Neural cell (in vitro differentiated cells): ENCODE measurements around the gene YWHAQ. TPM values are rescaled to one million over a fixed set of nuclear protein-coding genes. Genes with fewer than 3 reads are reported as not detected.

Source experiments
- H2AFZ ChIP-seq: fragments of 200-600, 300-800 bp; sonication (generic), shearing (Covaris generic); 2 replicates; pipeline ENCODE4 v1.6.0; 2014; ENCODE audit warnings: low read depth, mild to moderate bottlenecking, antibody characterized with exemption, low read length, moderate library complexity
- H3F3A ChIP-seq: fragments of 200-600 bp; shearing (Covaris generic); 2 replicates; pipeline ENCODE4 v1.6.1; 2016; ENCODE audit warnings: mild to moderate bottlenecking, moderate library complexity, mixed read lengths, antibody characterized with exemption, low read length; ENCODE audit not compliant: insufficient read depth, poor library complexity, severe bottlenecking
- H3K27ac ChIP-seq: fragments of 200-600, 300-800 bp; sonication (generic), shearing (Covaris generic); 2 replicates; pipeline ENCODE4 v1.5.1; 2014; ENCODE audit warnings: mild to moderate bottlenecking, low read length, moderate library complexity
- H3K27me3 ChIP-seq: fragments of 300-800, 200-600 bp; sonication (generic), shearing (Covaris generic); 2 replicates; pipeline ENCODE4 v1.6.0; 2014; ENCODE audit warnings: mild to moderate bottlenecking, low read depth, low read length, moderate library complexity; ENCODE audit not compliant: insufficient read depth
- H3K36me3 ChIP-seq: fragments of 300-800, 200-600 bp; sonication (generic), shearing (Covaris generic); 2 replicates; pipeline ENCODE4 v1.5.1; 2014; ENCODE audit warnings: mild to moderate bottlenecking, antibody characterized with exemption, low read length, moderate library complexity; ENCODE audit not compliant: insufficient read depth
- H3K4me2 ChIP-seq: fragments of 300-800, 200-600 bp; sonication (generic), shearing (Covaris generic); 2 replicates; pipeline ENCODE4 v1.6.0; 2014; ENCODE audit warnings: mild to moderate bottlenecking, low read length
- H3K4me3 ChIP-seq: fragments of 300-800, 200-600 bp; sonication (generic), shearing (Covaris generic); 2 replicates; pipeline ENCODE4 v1.5.1; 2014; ENCODE audit warnings: mild to moderate bottlenecking, low read length, moderate library complexity
- H3K79me2 ChIP-seq: fragments of 200-600 bp; shearing (Covaris generic); replicated peaks from 2 replicates; pipeline ENCODE4 v1.6.0; 2014; ENCODE audit warnings: mild to moderate bottlenecking, low read length, moderate library complexity; ENCODE audit not compliant: insufficient read depth
- H3K9ac ChIP-seq: fragments of 300-800, 200-600 bp; sonication (generic), shearing (Covaris generic); 2 replicates; pipeline ENCODE4 v1.6.1; 2016; ENCODE audit warnings: mild to moderate bottlenecking, low read length, mixed read lengths
- H3K9me2 ChIP-seq: fragments of 200-600 bp; shearing (Covaris generic); 2 replicates; pipeline ENCODE4 v1.6.1; 2016; ENCODE audit warnings: mild to moderate bottlenecking, low read length, mixed read lengths; ENCODE audit not compliant: insufficient read depth
- H3K9me3 ChIP-seq: fragments of 200-600, 300-800 bp; sonication (generic), shearing (Covaris generic); 2 replicates; pipeline ENCODE4 v1.6.1; 2016; ENCODE audit warnings: mild to moderate bottlenecking, mixed run types, low read length, moderate library complexity, mixed read lengths
- H4K20me1 ChIP-seq: fragments of 200-600 bp; shearing (Covaris generic); 2 replicates; pipeline ENCODE4 v1.6.1; 2016; ENCODE audit warnings: mild to moderate bottlenecking, mixed run types; ENCODE audit not compliant: insufficient read depth
- EP300 ChIP-seq: fragments of 450-650 bp; conservative IDR thresholded peaks from 2 replicates; pipeline ENCODE4 v1.6.1; 2014; ENCODE audit warnings: antibody characterized with exemption, mild to moderate bottlenecking, moderate library complexity; ENCODE audit not compliant: poor library complexity, severe bottlenecking
- EZH2 ChIP-seq: fragments of 200-600, 300-800 bp; shearing (Covaris generic), sonication (generic); IDR thresholded peaks from 2 replicates; pipeline ENCODE4 v1.6.1; 2014; ENCODE audit warnings: antibody characterized with exemption, low read length, borderline replicate concordance, mild to moderate bottlenecking; ENCODE audit not compliant: insufficient read depth, poor library complexity, severe bottlenecking
- MXI1 ChIP-seq: fragments of 450-650 bp; conservative IDR thresholded peaks from 2 replicates; pipeline ENCODE4 v1.6.1; 2014; ENCODE audit warnings: antibody characterized with exemption, mild to moderate bottlenecking; ENCODE audit not compliant: poor library complexity, severe bottlenecking
- POLR2AphosphoS5 ChIP-seq: IDR thresholded peaks from 2 replicates; pipeline ENCODE4 v1.6.1; 2012
- RAD21 ChIP-seq: fragments of 450-650 bp; conservative IDR thresholded peaks from 2 replicates; pipeline ENCODE4 v1.6.1; 2014; ENCODE audit warnings: antibody characterized with exemption, mild to moderate bottlenecking, moderate library complexity
- SMC3 ChIP-seq: fragments of 450-650 bp; conservative IDR thresholded peaks from 2 replicates; pipeline ENCODE4 v1.6.1; 2014; ENCODE audit warnings: antibody characterized with exemption, mild to moderate bottlenecking, moderate library complexity; ENCODE audit not compliant: poor library complexity
- TAF1 ChIP-seq: IDR thresholded peaks from 2 replicates; pipeline ENCODE4 v1.6.1; 2012; ENCODE audit warnings: low read depth
- polyA plus RNA-seq: library from polyadenylated mRNA; depleted of rRNA; stranded (reverse); fragments of >200 nt; gene quantifications from 2 replicates; pipeline ENCODE4 v1.2.3, GENCODE V29; 2014
- TF ChIP-seq, protein P1 (sequence below): fragments of 450-650 bp; IDR thresholded peaks from 2 replicates; pipeline ENCODE4 v1.5.1; 2014; ENCODE audit warnings: antibody characterized with exemption, mild to moderate bottlenecking, moderate library complexity; ENCODE audit not compliant: poor library complexity, severe bottlenecking
- TF ChIP-seq, protein P2 (sequence below): IDR thresholded peaks from 2 replicates; pipeline ENCODE4 v1.6.1; 2012; ENCODE audit warnings: borderline replicate concordance

The YWHAQ gene
- polyA plus RNA-seq, 1 donor from 2014 or later, result 1,446 TPM

DNA sequence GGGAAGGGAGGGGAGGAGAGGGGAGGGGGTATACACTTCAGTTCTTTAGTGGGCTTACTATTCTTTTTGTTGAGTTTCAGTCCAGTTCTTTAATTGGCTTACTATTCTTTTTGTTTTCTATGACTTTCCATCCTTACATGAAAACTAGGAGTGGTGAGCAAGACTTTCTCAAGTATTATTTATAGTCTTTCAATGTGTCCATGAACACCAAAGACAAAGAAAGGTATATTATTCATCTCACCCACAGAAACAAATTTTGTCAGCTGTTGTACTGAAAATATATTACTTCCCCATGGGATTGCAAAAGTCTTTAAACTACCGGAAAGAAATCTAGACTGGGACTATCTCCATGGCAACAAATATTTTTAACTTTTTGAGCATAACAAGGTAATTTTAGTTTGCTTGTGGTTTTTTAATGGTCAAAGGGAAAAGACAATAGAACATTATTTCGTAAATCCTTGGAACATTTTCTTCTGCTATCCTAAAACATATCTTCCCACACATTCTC is 92.7 kb downstream of the YWHAQ start:
- Histone ChIP-seq H3K9me2 (no peaks in the 10 kb centered on the region), H3K9ac (no peak overlapping the region), H3K27ac (no peak overlapping the region), H3F3A (no peaks in the 10 kb centered on the region), H3K79me2 (no peaks in the 10 kb centered on the region), H3K36me3 (no peaks in the 10 kb centered on the region), H3K4me3 (no peak overlapping the region), H3K27me3 (no peaks in the 10 kb centered on the region), H3K9me3 (no peaks in the 10 kb centered on the region), H3K4me2 (no peak overlapping the region), H2AFZ (no peak overlapping the region), H4K20me1 (no peaks in the 10 kb centered on the region)
- TF ChIP-seq MXI1, result no peak
- TF ChIP-seq EP300, result no peak
- no peak for TF ChIP-seq EZH2
- TF ChIP-seq TAF1, result no peak

DNA sequence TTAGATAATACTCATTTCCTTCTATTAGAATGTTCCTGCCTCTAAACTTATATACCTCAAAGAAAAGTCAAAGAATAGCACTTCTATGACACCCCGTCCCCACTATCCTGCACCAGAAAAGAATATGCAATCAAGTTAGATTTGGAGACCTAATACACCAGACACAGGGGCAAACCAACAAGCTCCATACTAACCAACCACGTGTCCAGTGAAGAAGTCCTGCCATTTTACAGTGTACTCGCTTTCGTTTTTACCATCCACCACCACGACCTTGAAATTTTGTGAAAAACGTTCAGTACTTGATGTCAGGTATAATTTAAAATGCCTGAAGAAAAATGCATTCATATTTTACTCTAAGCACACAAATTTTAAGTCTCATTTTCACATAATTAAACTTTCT is 94.3 kb downstream of the YWHAQ start:
- H3K79me2 ChIP-seq, result no peaks in the 10 kb centered on the region
- no peaks in the 10 kb centered on the region for H3K27me3 ChIP-seq
- no peaks in the 10 kb centered on the region for H4K20me1 ChIP-seq
- H3K4me3 ChIP-seq, result no peak overlapping the region
- no peak overlapping the region for H3K4me2 ChIP-seq
- no peak overlapping the region for H2AFZ ChIP-seq
- no peak overlapping the region for H3K27ac ChIP-seq
- no peak overlapping the region for H3K9ac ChIP-seq
- H3F3A ChIP-seq, result no peaks in the 10 kb centered on the region
- H3K9me3 ChIP-seq, result no peaks in the 10 kb centered on the region
- no peaks in the 10 kb centered on the region for H3K36me3 ChIP-seq
- H3K9me2 ChIP-seq, result no peaks in the 10 kb centered on the region
- no peak for TF ChIP-seq POLR2AphosphoS5
- no peak for TF ChIP-seq SMC3
- TF ChIP-seq MXI1, result no peak
- TF ChIP-seq EP300, result no peak
- TF ChIP-seq TAF1, result no peak
- TF ChIP-seq, protein P1, sequence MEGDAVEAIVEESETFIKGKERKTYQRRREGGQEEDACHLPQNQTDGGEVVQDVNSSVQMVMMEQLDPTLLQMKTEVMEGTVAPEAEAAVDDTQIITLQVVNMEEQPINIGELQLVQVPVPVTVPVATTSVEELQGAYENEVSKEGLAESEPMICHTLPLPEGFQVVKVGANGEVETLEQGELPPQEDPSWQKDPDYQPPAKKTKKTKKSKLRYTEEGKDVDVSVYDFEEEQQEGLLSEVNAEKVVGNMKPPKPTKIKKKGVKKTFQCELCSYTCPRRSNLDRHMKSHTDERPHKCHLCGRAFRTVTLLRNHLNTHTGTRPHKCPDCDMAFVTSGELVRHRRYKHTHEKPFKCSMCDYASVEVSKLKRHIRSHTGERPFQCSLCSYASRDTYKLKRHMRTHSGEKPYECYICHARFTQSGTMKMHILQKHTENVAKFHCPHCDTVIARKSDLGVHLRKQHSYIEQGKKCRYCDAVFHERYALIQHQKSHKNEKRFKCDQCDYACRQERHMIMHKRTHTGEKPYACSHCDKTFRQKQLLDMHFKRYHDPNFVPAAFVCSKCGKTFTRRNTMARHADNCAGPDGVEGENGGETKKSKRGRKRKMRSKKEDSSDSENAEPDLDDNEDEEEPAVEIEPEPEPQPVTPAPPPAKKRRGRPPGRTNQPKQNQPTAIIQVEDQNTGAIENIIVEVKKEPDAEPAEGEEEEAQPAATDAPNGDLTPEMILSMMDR, result no peak
- TF ChIP-seq EZH2, result no peak
- TF ChIP-seq RAD21, result no peak
- TF ChIP-seq, protein P2, sequence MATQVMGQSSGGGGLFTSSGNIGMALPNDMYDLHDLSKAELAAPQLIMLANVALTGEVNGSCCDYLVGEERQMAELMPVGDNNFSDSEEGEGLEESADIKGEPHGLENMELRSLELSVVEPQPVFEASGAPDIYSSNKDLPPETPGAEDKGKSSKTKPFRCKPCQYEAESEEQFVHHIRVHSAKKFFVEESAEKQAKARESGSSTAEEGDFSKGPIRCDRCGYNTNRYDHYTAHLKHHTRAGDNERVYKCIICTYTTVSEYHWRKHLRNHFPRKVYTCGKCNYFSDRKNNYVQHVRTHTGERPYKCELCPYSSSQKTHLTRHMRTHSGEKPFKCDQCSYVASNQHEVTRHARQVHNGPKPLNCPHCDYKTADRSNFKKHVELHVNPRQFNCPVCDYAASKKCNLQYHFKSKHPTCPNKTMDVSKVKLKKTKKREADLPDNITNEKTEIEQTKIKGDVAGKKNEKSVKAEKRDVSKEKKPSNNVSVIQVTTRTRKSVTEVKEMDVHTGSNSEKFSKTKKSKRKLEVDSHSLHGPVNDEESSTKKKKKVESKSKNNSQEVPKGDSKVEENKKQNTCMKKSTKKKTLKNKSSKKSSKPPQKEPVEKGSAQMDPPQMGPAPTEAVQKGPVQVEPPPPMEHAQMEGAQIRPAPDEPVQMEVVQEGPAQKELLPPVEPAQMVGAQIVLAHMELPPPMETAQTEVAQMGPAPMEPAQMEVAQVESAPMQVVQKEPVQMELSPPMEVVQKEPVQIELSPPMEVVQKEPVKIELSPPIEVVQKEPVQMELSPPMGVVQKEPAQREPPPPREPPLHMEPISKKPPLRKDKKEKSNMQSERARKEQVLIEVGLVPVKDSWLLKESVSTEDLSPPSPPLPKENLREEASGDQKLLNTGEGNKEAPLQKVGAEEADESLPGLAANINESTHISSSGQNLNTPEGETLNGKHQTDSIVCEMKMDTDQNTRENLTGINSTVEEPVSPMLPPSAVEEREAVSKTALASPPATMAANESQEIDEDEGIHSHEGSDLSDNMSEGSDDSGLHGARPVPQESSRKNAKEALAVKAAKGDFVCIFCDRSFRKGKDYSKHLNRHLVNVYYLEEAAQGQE, result no peak

DNA sequence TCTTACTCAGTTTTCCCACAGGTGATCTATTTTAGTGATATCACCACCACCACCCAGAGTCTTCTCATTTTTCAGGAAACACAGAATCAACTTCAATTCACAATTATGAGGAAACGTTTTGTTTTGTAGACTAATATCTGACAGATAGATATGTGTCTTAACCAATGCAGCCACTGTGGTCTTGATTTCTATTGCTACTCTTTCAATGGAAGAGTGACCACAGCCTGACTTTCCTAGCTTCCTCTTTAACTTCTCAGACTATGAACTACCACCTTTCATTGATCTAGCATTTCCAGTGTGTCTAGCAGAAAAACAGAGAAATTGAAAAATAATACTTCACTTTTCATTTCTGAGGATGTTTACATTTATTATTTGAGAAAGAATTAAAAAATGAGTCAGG is 95.6 kb downstream of the YWHAQ start:
- Histone ChIP-seq H3K79me2 (no peaks in the 10 kb centered on the region), H3K27me3 (no peaks in the 10 kb centered on the region), H4K20me1 (no peaks in the 10 kb centered on the region), H3F3A (no peaks in the 10 kb centered on the region), H3K27ac (no peak overlapping the region), H3K9me2 (no peaks in the 10 kb centered on the region), H3K36me3 (no peaks in the 10 kb centered on the region), H3K9ac (no peak overlapping the region), H3K4me3 (no peak overlapping the region), H3K4me2 (no peak overlapping the region), H3K9me3 (no peaks in the 10 kb centered on the region), H2AFZ (no peak overlapping the region)
- TF ChIP-seq EZH2, result no peak
- TF ChIP-seq, protein P1, result no peak
- no peak for TF ChIP-seq POLR2AphosphoS5
- TF ChIP-seq MXI1, result no peak
- no peak for TF ChIP-seq RAD21
- TF ChIP-seq SMC3, result no peak
- TF ChIP-seq, protein P2, result no peak
- no peak for TF ChIP-seq EP300
- no peak for TF ChIP-seq TAF1
